ENCODE data around the gene IL1RAPL1.

DNA sequence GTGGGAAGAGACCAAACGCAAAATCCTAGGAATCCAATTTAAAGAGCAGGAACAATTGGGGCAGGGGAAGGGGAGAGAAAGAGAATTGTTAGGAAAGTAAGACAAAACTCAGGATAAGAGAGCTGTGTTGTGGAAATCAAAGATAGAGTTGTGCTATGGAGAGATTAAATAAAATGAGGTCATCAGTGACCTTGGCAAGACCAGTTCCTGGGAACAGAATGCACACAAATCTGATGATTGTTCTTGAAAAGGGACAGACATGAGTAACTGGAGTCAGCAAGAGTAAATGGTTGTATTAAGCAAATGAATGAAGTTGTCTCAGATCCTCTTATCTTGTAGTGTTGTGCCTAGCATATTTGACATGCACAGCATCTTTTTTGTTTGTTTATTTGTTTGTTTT is 267.4 kb downstream of the IL1RAPL1 start:
- TF ChIP-seq GATA3 (IDR thresholded peaks at IDR 0.05; ENCODE audit: low read depth, low read length): no peak
- no peak for TF ChIP-seq GATA2 (IDR thresholded peaks at IDR 0.05; ENCODE audit: low read depth, low read length)
